22Rv1 (cell line): Measurements from ENCODE around the gene TMEM218.

Source experiments
- H3K27ac ChIP-seq: fragments of 450-650 bp; 2 replicates; pipeline ENCODE4 v1.5.1; 2017
- CTCF ChIP-seq: fragments of 450-650 bp; IDR thresholded peaks from 2 replicates; pipeline ENCODE4 v1.5.1; 2017; ENCODE audit warnings: mild to moderate bottlenecking
- ZFX ChIP-seq: fragments of 450-650 bp; IDR thresholded peaks from 2 replicates; pipeline ENCODE4 v1.6.1; 2017; ENCODE audit warnings: antibody characterized with exemption, borderline replicate concordance

Gene TMEM218

GRCh38 chr11:125129316-125129993 is 18.0 kb upstream of the TMEM218 start:
- H3K27ac ChIP-seq: no peak overlapping the region
- TF ChIP-seq ZFX (no peak), CTCF (no peak)

GRCh38 chr11:125128450-125128849 is 17.0 kb upstream of the TMEM218 start:
- no peak overlapping the region for H3K27ac ChIP-seq
- no peak for TF ChIP-seq ZFX
- TF ChIP-seq CTCF: no peak

GRCh38 chr11:125124618-125124992 is 13.2 kb upstream of the TMEM218 start:
- TF ChIP-seq CTCF (no peak), ZFX (no peak)

GRCh38 chr11:125123947-125124617 is 12.7 kb upstream of the TMEM218 start:
- TF ChIP-seq ZFX (no peak), CTCF (peak; percentile 85)
- H3K27ac ChIP-seq: no peak overlapping the region

More at GRCh38 chr11:125124618-125124992, 13.2 kb upstream of the TMEM218 start:
- no peak overlapping the region for H3K27ac ChIP-seq

- no peak overlapping the region for H3K27ac ChIP-seq
- TF ChIP-seq ZFX (no peak), CTCF (no peak)
Observed at GRCh38 chr11:125123194-125123946, 11.9 kb upstream of the TMEM218 start.

GRCh38 chr11:125117429-125117828 is 6.0 kb upstream of the TMEM218 start:
- no peak overlapping the region for H3K27ac ChIP-seq
- no peak for TF ChIP-seq CTCF
- no peak for TF ChIP-seq ZFX
